ENCODE data around the gene SPATS2.
"Not testable (repeated sequence)": the region's sequence is repeated elsewhere in the genome, so short reads cannot be mapped to it uniquely, and the experiment has no call there.

Gene SPATS2

GRCh38 chr12:49357103-49357678 is 10.1 kb upstream of the SPATS2 start:
- DNase-seq, result no peak

DNA sequence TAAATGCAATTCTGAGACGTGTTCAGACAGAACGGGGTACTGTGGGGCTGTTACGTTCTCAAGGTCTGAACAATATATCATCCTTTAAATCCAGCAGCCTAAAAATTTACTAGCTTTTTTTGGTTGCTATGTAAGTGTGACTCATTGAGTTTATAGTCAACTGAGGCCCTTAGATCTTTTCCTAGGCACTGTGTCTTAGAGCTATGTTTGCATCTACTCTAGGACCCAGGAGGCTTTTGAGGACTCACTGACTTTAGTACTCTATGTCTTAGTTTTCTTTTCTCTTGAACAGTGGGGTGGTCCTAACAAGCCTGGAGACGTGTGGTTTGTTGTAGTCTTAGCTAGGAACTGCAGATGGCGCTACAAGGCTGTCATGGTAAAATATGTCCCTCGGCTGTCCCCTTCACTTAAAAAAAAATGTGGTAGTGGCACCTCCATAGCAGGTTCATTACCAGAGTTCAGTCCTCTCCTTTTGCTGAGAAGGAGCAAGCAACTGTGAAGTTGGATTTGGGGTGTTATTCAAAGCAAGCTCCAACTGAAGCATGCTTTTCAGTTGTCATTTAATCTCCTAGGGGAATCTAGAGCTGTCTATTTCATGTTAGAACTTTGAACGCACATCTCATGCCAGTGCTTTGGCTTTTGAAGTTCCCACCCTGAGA is 8.7 kb upstream of the SPATS2 start:
- DNase-seq, result peak; percentile 27 to 52

DNA sequence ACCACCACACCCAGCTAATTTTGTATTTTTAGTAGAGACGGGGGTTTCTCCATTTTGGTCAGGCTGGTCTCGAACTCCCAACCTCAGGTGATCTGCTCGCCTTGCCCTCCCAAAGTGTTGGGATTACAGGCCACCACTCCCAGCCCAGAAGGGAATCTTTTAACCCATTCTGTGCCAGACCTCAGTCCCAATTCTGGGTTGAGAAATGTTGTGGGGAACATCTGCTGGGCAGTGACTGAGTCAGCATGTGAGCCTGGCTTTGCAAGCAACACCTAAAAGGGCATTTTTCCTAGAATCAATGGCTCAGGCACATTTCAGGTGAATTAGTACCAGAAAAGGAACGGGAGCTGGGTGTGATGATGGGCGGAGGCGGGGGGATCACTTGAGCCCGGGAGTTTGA is 7.6 kb upstream of the SPATS2 start:
- no peak for DNase-seq

- no peak for DNase-seq
Observed at GRCh38 chr12:49362077-49362476, 5.2 kb upstream of the SPATS2 start.

- DNase-seq, result no peak
Observed at GRCh38 chr12:49364989-49365388, 2.3 kb upstream of the SPATS2 start.

DNA sequence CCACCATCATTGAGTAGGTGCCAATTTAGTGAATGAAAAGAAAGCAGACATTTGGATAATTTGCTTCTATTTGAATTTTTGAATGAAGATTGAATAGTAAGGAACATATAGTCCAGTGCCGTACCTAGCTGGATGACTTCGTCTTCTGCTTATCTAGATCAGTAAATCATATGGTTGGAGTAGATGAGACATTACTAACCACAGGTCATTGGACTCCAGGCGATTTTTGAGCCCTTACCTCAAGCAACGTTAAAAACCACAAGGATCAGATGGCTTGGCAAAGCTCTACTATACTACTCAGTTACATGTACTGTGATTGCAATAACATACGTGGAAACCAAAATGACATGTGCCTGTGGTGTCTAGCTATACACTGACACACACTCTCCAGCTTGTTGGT is 1.7 kb upstream of the SPATS2 start:
- DNase-seq, result no peak

DNA sequence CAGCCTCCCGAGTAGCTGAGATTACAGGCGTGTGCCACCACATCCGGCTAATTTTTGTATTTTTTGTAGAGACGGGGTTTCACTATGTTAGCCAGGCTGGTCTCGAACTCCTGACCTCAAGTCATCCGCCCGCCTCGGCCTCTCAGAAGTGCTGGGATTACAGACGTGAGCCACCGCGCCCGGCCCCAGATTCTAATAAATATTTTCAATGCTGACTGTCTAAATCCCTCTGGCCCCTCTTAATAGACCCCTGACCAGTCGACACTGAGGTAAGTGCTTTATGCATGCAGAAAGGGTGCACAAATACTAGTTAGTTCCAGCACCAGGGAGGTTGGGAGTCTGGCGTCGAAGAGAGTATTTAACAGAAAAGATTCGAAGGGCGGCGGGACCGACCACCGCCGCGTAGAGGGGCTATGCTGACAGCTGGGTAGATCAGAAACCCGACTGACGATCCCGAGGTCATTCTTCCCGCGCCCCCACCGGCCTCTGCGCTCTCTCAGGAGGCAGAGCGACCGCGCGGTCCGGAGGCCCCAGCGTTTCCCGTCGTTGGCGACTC is 1.1 kb upstream of the SPATS2 start:
- DNase-seq, result peak in 1 of 2 experiments; percentile 64

- DNase-seq, result peak; percentile 94 to 96
Observed at GRCh38 chr12:49366652-49367380, 446 bp upstream of the SPATS2 start.

DNA sequence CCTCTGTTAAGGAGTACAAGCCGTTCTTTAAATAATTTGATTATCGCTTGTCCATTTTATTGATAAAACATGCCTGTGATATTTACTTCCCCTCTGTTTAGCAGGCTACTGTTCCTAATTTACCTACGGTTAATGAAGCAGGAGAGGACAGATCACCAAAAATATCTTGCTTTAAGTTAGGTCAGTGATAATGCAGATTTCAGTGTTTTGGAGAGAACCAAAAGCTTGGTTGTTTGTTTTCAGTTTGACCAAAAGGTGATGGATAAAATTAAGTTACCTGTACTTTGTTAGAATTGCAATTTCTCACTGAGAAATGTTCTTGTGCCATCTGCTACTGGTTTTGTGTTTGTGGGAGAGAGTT is 958 bp downstream of the SPATS2 start:
- no peak for DNase-seq

DNA sequence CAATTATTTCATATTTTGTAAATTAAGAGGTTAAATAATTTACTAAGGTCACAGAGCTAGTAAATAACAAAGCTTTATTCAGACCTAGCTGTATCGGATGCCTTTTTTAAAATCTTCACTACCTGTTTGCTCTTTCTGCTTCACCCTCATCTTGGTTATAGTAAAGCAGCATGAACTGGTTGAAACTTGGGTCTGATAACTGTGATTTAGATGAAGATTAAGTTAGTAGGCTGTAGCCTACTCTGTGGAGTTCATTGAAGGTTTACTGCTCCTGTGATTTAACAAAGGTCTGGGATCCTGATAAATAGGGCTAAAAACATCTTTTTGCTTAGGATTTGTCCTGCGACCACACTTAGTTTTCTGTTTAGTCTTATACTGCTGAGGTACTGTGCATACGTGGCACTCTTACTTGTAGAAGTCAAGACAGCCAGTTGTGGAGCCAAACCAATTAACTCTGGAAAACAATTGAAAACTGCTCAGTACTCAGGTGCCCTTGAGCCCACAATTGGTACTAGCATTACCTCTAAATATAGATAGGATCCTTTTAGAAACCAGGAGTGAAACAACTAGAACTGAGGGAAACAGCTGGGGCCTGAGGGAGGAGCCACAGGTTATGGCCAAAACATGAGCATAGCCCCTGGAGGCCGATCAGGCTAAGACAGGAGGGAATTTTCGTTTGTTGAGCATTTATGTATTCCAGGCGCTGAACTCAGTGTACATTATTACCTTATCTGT is 2.3 kb downstream of the SPATS2 start:
- peak; percentile 32 to 52 for DNase-seq

- DNase-seq, result no peak
Observed at GRCh38 chr12:49370539-49370938, 3.3 kb downstream of the SPATS2 start.

- DNase-seq, result no peak
Observed at GRCh38 chr12:49375406-49375805, 8.1 kb downstream of the SPATS2 start.

- no peak for DNase-seq
Observed at GRCh38 chr12:49377386-49377785, 10.1 kb downstream of the SPATS2 start.

- not testable (repeated sequence) for DNase-seq
Observed at GRCh38 chr12:49380184-49380583, 12.9 kb downstream of the SPATS2 start.

GRCh38 chr12:49388682-49389386 is 21.6 kb downstream of the SPATS2 start:
- no peak for DNase-seq

DNA sequence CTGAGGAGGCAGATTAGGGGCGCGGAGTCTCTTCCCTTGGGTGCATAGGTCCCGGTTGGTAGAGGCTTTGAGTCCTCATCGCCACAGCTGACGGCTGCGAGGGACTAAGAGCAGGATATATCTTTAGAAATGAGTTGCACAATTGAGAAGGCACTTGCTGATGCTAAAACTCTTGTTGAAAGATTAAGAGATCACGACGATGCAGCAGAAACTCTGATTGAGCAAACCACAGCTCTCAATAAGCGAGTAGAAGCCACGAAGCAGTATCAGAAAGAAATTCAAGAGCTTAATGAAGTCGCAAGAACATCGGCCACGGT is 22.1 kb downstream of the SPATS2 start:
- no peak for DNase-seq

GRCh38 chr12:49397000-49397399 is 29.7 kb downstream of the SPATS2 start:
- no peak for DNase-seq

GRCh38 chr12:49400304-49400703 is 33.0 kb downstream of the SPATS2 start:
- no peak for DNase-seq

DNA sequence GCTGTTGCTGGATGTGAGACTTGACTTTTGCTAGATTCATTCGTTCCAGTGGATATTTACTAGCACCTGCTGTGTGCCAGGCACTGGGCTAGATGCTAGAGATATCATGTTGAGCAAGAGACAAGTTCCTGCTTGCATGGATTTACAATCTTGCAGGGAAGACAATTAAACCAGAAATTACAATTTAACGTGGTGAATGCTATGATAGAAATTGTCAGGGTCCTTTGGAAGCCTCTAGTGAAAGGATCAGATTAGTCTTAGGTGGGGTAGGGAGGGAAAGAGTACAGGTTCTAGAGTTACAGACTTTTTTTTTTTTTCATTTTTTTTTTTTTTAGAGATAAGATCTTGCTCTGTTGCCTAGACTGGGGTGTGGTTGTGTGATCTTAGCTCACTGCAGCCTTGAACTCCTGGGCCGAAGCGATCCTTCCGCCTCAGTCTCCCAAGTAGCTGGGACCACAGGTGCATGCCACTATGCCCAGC is 36.7 kb downstream of the SPATS2 start:
- DNase-seq, result no peak

GRCh38 chr12:49404956-49405355 is 37.7 kb downstream of the SPATS2 start:
- DNase-seq, result no peak

DNA sequence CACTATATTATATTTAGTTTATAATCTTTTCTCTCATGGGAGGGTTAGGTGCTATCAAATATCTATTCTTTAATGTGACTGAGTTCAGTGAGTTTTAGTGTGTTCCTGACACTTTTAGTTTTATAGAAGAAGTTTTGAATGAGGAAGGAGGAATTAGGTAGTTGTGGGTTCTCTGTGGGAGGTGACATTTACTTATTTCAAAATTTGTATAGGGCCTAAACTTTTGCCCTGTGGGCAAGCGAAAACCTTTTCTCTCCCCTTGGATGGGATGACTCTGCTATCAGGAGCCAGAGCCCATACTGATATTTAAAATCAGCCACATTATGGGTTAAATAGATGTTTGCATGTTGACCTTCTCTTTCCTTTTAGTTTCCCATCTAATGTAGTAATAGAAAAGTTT is 43.6 kb downstream of the SPATS2 start:
- no peak for DNase-seq

DNA sequence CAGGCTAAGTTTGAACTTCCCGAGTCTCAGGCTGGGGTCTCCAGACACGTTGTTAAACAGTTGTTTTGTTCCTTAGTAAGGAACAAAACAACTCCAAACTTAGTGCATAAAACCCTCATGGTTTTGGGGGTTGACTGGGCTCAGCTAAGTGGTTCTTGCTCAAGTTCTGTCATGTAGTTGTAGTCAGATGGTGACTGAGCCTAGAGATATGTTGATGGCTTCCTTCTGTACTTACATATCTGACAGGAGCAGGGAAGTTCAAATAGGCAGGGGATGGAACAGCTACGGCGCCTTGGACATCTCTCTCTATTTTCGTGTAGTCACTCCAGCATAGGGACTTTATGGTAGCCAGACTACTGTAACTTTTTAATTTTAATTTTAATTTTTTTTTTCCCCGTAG is 45.7 kb downstream of the SPATS2 start:
- DNase-seq, result no peak

DNA sequence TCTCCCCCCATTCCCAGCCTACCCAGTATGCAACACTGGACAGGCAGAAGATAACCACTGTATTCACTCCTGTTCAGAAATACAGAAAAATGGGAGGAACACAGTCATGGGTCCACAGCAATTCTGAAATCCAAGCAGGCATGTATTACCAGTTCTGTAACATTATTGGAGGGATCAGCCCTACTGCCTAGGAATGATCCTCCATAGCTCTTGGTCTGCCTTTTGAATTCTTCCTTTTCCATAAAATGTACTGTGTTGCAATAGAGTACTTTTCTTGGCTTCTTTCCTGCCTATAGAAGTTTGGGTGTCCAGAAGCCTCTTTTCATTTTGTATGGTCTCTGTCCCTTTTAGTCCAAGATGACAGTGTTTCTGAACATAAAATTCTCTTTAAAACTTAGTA is 46.5 kb downstream of the SPATS2 start:
- no peak for DNase-seq

Data from NCI-H187 (cell line).